NCI-H69 (cell line): ENCODE results near the gene GALNT16.
"Not testable (repeated sequence)": the region's sequence is repeated elsewhere in the genome, so short reads cannot be mapped to it uniquely, and the experiment has no call there.

Experiments used
- DNase-seq: peaks from one replicate; lab custom pipeline; 2025; lab: John Stamatoyannopoulos, UW

GALNT16 gene

DNA sequence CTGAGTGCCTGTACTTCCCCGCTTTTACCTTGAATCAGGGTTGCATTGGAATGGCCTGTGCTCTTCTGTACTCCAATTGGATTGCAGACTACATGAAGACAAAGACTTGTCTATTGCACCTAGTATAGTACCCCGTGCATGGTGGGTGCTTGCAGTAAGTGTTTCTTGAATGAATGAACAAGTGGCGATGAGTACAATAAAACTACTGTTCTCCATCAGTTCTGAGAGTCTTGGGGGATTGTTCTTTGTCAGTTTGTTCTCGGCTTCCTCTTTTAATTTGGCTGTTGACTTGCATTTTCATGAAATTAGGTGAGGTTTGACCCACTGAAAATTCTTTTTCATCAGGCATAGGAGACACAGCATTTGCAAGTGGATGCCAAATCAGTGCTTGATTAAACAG, 104.0 kb downstream of the GALNT16 start:
- no peak for DNase-seq

DNA sequence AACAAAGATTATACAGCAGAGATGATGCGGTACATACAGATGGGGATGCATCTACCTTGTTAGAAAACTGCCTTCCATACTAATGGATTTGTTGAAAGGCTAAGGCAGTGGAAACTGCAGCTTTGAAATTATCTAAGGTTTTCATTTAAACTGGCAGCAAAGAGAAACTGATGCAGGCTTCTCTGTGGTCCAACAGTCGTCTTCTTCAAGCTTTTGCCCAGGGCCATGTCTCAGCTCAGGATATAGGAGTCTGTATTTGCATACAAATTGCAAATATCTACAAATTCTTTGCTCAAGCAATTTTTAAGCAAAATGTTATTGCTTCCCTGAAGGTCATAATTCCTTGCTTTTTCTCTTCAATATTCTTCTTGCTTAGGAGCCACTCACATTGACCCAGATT, 104.4 kb downstream of the GALNT16 start:
- DNase-seq, result no peak

DNA sequence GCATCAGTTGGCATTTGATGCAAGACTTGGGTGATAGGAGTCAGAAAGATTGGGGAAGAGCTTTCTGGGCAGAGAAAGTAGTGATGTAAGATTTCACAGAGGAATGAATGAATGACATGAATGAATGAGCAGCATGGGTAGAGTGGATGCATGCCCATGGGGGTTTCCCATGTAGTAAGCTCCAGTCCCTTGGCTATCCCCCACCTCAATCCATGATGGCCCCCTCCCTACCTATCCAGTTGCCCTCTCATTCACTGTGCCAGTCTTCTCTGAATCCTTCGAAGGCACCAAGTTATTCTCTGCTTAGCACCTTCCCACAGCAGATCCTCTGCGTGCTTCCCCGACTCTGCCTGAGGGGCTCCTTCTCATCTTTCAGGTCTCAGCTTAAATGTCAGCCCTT, 106.1 kb downstream of the GALNT16 start:
- no peak for DNase-seq

DNA sequence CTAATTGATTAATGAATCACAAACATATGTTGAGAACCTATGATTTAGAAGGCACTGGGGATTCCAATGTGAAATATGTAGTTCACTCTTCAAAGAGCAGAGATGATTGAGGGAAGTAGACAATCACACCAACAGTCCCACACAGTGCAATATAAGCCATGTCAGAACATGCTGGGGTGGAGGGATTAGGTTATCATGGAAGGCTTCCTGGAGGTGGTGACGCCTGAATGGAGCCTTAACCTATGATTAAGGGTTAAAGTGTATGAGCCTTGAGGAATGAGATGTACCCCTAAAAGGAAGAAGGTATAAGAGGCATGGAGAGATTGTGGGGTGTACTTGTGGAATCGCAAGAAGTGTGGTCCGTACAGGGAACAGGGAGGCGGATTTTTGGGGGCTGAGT, 106.8 kb downstream of the GALNT16 start:
- DNase-seq, result no peak

DNA sequence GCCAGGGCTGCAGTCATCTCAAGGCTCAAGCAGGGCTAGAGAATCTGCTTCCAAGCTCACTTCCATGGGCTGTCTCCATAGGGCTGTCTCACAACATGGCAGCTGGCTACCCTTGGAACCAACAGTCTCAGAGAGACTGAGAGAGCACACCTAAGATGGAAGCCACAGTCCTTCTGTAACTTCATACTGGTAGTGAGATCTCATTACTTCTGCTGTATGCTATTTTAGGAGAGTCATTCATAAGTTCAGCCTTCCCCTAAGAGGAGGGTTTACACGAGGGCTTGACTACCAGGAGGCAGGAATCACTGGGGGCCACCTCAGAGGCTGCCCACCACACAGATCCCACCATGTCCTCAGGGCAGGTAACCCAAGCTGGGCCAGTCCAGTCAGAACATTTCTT, 108.4 kb downstream of the GALNT16 start:
- no peak for DNase-seq

DNA sequence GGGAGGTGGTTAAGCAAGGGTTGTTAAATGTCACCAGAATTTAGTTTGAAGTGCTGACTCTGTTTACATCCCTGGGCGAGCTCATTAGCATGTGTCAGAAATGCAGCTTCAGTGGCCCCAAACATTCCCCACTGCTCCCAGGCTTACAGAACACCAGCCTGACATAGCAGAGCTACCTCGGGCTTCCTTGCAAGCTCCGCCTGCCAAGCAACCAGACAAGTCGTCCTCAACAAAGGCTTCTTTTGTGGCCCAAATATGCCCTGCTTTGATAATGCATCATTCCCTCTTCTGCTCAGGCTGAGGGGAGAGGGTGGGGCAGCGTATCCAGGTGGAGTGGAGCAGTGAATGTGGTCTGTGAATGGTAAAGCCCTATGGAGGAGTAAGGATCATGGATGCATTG, 110.1 kb downstream of the GALNT16 start:
- DNase-seq, result no peak

DNA sequence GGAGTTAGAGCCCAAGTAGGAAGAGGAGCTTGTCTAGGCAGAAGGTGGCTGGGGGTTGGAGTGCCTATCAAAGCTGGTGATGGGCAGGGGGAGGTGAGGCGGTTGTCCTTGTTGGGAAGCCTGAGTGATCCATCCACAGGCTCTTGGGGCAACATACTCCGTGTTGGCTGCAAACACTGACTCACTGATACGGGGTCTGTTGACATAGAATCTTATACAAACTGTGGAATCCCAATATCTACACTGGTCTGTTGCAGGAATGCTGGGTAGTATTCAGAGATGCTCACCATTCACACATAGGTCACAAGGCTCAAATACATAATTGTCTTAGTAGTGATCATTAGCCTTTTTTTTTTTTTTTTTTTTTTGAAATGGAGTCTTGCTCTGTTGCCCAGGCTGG, 112.2 kb downstream of the GALNT16 start:
- no peak for DNase-seq

DNA sequence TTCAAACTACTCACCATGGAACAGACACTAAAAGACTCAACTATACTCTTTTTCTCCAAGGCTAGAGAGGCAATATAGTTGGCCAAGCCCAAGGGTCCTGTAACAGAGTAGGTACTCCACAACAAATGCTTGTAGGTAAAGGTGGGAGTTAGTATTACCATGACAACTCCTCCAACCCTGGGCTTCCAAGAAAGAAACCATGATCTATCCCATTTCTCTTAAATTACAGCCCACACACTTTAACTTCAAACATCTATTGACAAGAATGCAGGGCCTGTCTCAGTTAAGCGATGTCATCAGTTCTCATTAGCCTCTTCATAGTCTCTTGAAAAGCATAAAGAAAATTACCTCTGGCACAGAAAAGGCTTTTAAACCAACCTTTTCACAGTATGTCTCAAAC, 113.1 kb downstream of the GALNT16 start:
- DNase-seq, result peak; percentile 55

DNA sequence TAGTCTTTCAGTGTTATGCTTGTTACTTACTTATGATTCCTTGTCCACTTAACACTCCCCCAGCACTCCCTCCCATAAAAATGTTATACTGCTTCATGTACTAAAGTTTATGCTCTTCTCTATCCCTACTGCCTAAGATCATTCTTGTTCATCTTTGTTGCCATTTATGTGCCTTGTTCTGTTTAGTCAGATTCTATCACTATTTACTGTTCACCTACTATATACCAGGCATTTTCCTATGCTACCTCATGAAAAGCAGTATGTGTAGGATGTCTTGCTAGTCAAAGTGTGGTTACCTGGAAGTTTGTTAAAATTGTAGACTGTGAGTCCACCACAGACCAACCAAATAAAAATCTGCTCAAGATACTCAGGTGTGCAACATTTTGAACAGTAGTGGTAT, 114.3 kb downstream of the GALNT16 start:
- DNase-seq, result no peak

DNA sequence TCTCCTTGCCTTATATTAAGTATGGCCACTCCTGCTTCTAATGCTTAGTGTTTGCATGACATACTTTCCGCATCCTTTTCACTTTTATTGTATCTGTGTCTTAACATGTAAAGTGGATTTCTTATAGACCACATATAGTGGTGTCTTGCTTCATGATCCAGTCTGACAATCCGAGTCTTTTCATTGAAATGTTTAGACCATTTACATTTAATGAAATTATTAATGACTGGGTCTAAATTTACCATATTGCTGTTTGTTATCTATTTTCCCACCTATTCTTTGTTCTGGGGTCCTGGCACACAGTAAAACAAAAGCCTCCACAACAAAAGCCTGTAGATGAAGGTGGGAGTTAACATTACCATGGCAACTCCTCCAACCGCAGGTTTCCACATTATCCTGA, 115.2 kb downstream of the GALNT16 start:
- DNase-seq, result no peak

DNA sequence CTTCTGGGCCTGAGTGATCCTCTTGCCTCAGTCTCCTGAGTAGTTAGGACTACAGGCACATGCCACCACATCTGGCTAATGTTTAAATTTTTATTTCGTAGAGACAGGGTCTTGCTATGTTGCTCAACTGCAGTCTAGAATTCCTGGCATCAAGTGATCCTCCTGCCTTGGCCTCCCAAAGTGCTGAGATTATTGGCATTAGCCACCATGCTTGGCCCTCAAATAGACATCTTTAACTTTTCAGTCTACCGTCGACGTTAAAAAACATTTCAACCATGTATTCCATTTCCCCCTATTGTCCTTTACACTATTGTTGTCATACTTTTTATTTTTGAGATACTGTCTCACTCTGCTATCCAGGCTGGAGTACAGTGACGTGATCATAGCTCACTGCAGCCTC, 115.8 kb downstream of the GALNT16 start:
- DNase-seq, result no peak

DNA sequence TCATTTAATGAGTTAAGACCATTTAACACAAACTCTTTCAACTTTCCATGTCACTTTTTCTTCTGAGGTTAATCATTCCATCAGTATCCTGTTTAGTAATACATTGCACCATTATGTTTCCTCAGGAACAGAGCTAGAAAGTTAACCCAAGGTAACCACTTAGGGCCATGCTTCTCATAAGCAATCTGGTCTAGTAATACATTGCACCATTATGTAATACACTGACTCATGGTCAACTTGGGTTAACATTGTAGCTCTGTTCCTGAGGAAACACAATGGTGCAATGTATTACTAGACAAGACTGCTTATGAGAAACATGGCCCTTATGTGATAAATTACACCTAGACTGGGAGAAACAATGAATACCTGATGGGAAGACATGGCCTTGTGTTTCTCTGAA, 116.5 kb downstream of the GALNT16 start:
- DNase-seq, result no peak

DNA sequence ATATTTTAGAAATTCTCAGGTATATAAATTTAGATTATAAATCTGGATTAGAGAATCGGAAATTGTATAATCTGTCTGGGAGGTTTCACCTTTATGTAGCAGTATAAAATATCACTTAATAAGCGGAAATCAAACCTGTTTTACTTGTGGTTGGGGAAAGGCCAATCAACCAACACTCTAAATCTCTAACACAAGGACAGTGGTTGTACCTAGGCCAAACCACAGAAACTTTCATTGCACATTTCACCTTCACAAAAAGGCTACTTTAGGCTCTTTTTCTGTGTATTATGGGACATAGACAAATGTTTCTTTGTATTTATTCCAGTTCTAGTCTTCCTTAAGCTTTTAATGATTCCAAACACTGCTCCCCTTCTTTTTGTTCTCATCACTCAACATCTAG, 118.3 kb downstream of the GALNT16 start:
- DNase-seq, result no peak

DNA sequence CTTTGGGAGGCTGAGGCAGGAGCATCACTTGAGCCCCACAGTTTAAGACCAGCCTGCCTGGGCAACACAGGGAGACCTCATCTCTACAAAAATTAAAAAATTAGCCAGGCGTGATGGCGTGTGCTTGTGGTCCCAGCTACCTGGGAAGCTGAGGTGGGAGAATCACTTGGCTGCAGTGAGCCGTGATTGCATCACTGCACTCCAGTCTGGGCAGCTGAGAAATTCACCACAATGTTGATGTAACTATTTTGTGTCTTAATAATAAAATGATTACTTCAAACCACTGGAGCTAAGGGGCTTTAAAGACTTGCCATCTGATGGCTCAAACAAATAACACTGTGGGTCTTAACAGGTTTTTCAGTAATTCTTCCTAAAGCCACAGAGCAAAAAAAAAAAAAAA, 127.4 kb downstream of the GALNT16 start:
- DNase-seq, result no peak

DNA sequence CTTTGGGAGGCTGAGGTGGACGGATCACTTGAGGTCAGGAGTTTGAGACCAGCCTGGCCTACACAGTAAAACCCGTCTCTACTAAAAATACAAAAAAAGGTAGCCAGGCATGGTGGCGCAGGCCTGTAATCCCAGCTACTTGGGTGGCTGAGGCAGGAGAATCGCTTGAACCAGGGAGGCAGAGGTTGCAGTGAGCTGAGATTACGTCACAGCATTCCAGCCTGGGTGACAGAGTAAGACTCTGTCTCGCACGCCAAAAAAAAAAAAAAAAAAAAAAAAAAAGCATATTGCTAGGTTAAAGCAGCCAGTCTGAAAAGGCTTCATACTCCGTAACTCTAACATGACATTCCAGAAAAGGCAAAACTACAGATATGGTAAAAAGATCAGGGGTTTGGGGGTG, 131.4 kb downstream of the GALNT16 start:
- not testable (repeated sequence) for DNase-seq

DNA sequence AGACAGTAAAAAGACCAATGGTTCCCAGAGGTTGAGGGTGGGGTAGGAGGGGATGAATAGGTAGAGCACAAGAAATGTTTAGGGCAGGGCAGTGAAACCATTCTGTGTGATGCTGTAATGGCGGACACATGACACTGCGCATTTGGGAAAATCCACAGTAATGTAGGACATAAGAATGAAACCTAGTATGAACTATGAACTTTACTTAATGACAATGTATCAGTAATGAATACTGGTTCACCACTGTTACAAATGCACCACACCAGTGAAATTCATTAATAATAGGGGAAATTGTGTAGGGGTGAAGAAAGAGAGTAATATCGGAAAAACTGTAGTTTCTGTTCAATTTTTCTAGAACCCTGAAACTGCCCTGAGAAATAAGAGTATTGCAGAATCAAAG, 132.5 kb downstream of the GALNT16 start:
- DNase-seq, result no peak

DNA sequence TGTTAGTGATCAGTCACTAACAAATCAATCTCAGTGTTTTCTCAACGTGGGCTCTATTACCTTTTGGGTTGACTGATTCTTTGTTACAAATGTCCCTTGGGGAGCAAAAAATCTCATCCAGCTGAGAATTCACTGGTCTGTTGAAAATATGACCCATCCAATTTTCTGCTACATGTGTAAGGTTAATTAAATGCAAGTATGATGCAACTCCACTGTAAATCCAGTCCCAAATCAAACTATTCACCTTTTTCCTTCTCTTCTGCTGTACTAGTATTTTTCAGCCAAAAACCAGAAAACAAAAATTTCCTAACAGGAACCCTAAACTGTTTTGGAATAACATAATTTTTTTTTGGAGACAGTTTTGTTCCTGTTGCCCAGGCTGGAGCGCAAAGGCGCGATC, 136.0 kb downstream of the GALNT16 start:
- DNase-seq, result no peak

DNA sequence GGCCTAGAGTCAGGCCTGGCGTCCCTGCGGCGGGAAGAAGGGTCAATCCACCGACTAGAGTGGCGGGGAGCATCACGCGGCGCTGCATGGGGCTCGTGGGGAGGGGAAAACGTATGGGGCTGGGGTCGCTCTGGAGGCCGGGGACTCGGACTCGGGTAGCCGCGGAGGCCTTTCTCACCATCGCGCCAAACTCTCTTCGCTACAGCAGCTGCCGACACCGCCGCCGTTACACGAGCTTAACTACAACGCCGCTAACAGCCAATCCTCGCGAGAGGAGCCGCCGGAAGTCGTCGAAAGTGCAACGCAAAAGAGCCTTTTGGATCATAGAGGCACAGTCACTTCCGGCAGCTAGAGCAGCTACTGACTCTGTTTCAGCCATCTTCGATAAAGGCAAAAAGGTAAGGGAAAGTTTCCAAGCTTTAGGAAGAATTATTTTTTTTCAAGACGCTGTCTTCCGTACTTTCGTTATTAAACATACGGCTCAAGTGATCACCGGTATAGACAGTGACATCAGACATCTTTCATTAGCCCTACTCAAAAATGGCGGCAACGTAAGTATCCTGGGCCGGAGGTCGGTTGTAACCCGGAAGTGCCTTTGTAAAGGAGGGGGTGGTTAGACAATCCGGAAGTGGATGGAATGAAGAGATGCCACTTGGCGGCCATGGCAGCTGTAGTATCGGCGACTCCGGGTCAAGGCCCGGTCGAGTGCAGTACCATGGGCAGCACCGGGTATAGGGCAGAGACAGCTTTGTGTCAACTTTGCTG, 138.3 kb downstream of the GALNT16 start, which contains the start of the genes ERH and SLC39A9:
Gene ERH (minus strand): TSS at position 247 of the 765 bp plus-strand sequence. CDS start 66 bp downstream, at position 181.
Gene SLC39A9 (plus strand): TSS at position 640 of the 765 bp plus-strand sequence. CDS start 678 bp downstream, outside the sequence.
- DNase-seq, result peak; percentile 99

DNA sequence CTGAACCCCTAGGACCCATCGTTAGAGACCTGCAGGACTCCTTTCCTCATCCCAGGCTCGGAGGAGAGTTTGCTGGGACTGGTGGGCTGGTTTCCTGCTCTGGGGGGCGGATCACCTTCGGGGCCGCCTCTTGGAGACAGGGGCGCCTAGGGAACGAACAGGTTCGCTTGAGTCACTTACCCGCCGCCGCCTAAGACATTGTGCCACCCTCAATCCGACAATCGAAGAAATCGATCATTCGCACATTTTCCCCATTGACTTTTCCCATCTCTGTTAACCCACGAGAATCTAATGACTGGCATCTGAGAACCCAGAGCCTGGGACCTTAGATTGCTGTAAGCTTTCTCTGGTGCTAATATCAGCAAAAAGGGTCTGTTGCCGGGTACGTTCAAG, 138.9 kb downstream of the GALNT16 start:
- peak; percentile 66 for DNase-seq

DNA sequence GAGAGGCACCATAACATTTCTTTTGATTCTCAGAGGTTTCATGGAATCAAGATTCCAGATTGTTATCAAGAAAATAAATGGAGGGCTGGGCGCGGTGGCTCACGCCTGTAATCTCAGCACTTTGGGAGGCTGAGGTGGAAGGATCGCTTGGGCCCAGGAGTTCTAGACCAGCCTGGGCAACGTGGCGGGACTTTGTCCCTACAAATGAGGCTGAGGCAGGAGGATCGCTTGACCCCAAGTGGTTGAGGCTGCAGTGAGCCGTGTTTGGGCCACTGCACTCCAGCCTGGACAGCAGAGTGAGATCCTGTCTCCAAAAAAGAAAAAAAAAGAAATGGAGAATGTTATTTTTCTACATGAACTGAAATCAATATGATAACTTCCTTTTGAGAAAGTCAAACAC, 139.8 kb downstream of the GALNT16 start:
- no peak for DNase-seq

DNA sequence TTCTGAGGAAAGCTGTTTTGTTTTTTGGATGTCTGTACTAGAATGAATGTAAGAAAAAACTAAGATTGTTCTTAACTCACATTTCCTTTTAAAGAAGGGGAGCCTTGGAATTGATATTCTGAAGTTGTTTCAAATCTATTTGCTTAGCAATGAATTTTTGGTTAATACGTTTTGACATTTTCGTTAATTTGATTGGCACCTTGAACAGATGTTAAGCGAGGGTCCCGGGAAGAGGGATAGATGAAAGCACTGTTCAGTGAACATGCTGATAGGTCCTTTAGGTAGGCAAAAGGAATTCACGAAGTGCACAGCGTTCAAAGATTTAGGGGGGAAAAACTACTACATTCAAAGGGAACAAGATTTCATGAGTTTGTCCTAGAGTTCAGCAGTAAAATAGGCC, 140.2 kb downstream of the GALNT16 start:
- no peak for DNase-seq

DNA sequence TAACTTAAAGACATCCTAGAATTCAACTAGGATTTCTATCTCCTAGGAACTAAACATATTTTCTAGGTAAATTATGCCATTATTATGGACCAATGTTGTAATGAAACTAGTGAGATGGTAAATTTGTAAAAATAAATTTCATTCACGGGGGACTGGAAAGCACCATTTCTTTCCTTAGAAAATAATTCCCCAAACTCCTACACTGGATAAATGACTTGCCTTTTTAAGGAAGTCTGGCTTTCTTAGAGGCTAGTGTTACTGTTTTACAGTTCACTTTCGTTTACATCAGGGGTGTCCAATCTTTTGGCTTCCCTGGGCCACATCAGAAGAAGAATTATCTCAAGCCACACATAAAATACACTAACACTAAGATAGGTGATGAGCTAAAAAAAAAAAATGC, 141.9 kb downstream of the GALNT16 start:
- DNase-seq, result no peak

DNA sequence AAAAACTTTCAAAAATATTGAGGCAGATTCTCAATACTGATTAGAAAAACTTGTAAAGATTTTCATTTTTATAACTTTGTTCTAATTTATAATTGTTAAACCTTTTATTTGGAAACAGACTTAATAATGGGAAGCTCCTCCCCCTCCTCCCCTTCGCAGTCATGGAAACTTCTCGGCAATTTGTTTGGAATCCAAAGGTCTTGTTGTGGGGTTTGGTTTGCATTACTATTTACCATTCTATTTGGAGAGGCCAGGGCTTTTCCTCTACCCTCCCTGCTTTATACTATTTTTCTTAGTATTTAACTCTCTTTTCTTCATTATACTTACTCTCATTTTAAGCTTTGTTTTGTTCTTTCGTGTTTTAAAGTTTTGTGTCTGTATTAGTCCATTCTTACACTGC, 144.5 kb downstream of the GALNT16 start:
- no peak for DNase-seq

DNA sequence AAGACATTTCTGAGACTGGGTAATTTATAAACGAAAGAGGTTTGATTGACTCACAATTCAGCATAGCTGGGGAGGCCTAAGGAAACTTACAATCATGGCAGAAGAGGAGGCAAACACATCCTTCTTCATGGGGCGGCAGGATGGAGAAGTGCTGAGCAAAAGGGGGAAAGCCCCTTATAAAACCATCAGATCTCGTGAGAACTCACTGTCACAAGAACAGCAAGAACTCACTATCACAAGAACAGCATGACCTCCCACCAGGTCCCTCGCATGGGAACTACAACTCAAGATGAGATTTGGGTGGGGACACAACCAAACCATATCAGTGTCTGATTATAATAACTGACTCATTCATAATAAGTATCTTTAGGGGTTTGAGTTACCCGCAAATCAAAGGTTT, 144.9 kb downstream of the GALNT16 start:
- DNase-seq, result no peak
